Upper lobe of left lung (tissue), 6 donors: Measurements from ENCODE around the gene ATOH8. TPM values are rescaled to one million over a fixed set of nuclear protein-coding genes. Genes with fewer than 3 reads are reported as not detected.

ENCODE experiments used
- ATAC-seq, 2 donors: fragments of 200-7000 bp; cut with Tn5 transposase; one replicate each; pipeline ENCODE4 v1.9.1; 2022; ENCODE audit warnings: mild to moderate bottlenecking in 2 of 2, moderate library complexity in 2 of 2; ENCODE audit not compliant: low FRiP score in 2 of 2
- DNase-seq, 2 donors: peaks; one replicate each; pipeline ENCODE4 v3.0.0-alpha.2; 2019 to 2020
- H3K27ac ChIP-seq, 4 donors: fragments of 200-600 bp; sonication (generic); one replicate each; pipeline ENCODE4 v1.5.1; 2016 to 2019
- H3K27me3 ChIP-seq, 4 donors: fragments of 200-600 bp; sonication (generic); one replicate each; pipeline ENCODE4 v1.5.1; 2017 to 2019
- H3K36me3 ChIP-seq, 4 donors: fragments of 200-600 bp; sonication (generic); one replicate each; pipeline ENCODE4 v1.5.1; 2016 to 2019
- H3K4me1 ChIP-seq, 4 donors: fragments of 200-600 bp; sonication (generic); one replicate each; pipeline ENCODE4 v1.5.1; 2018 to 2019
- H3K4me3 ChIP-seq, 4 donors: fragments of 200-600 bp; sonication (generic); one replicate each; pipeline ENCODE4 v1.5.1; 2017 to 2019; ENCODE audit warnings: mild to moderate bottlenecking in 2 of 4, moderate library complexity in 1 of 4
- H3K9me3 ChIP-seq, 4 donors: fragments of 200-600 bp; sonication (generic); one replicate each; pipeline ENCODE4 v1.5.1; 2018 to 2019
- CTCF ChIP-seq, 6 experiments: fragments of 450-650 bp in 4 of 6; fragments of 200-600 bp in 2 of 6; sonication (generic) in 2 of 6; IDR thresholded peaks; one replicate each; pipeline ENCODE4 v1.5.1; 2016 to 2019; ENCODE audit warnings: antibody characterized with exemption in 6 of 6
- EP300 ChIP-seq, 4 donors: sonication (generic); formaldehyde crosslinking; IDR thresholded peaks; one replicate each; pipeline ENCODE4 v1.5.1; 2017; ENCODE audit warnings: antibody characterized with exemption in 4 of 4, control low read depth in 2 of 4
- POLR2A ChIP-seq, 4 donors: fragments of 450-650 bp; IDR thresholded peaks; one replicate each; pipeline ENCODE4 v1.5.1; 2016 to 2017; ENCODE audit warnings: antibody characterized with exemption in 4 of 4, mild to moderate bottlenecking in 2 of 4
- POLR2AphosphoS5 ChIP-seq, 2 donors: sonication (generic); formaldehyde crosslinking; IDR thresholded peaks; one replicate each; pipeline ENCODE4 v1.5.1; 2017; ENCODE audit warnings: antibody characterized with exemption in 2 of 2
- WGBS, 2 donors: methylation state at CpG; one replicate each; pipeline ENCODE4 v1.1.5; 2017 to 2018; 5-methylcytosine and 5-hydroxymethylcytosine counted together
- total RNA-seq, 6 donors: library from RNA; depleted of rRNA in 4 of 6; stranded (reverse); fragments of >200 nt in 4 of 6; gene quantifications; one replicate each; pipeline versions ENCODE4 v1.1.0 to v1.2.1, GENCODE V29; 2016 to 2021
- donor health status: DM: no; HTN: no; CAD: no; lungs with moderate emphysema.
- donor health status: DM: no; HTN: yes; CAD: no; lungs with severe emphysema.

ATOH8 gene
- total RNA-seq, 6 donors from 2014 or later: 60.2 to 121 (median 85.1) TPM

GRCh38 chr2:85770786-85771409 is 17.1 kb downstream of the ATOH8 start:
- WGBS, 2 donors: 83 to 84% methylated on average over 10 of the region's 10 CpGs
- Histone ChIP-seq H3K4me1 (peaks cover 66 to 88% (median 86%) of the 10 kb centered on the region in 4 donors), H3K4me3 (no peak overlapping the region), H3K36me3 (peaks cover 0 to 89% (median 48%) of the 10 kb centered on the region in 4 donors), H3K9me3 (no peaks in the 10 kb centered on the region), H3K27me3 (no peaks in the 10 kb centered on the region), H3K27ac (peak overlapping the region; percentile 78 to 85 (median 82))
- ATAC-seq (no peak), DNase-seq (no peak)
- no peak for TF ChIP-seq POLR2AphosphoS5 (IDR thresholded peaks at IDR 0.05)
- no peak for TF ChIP-seq POLR2A (IDR thresholded peaks at IDR 0.05)
- no peak for TF ChIP-seq EP300 (IDR thresholded peaks at IDR 0.05)
- TF ChIP-seq CTCF (IDR thresholded peaks at IDR 0.05): no peak

GRCh38 chr2:85771486-85771885 is 17.7 kb downstream of the ATOH8 start:
- H3K4me1 ChIP-seq: peaks cover 63 to 88% (median 85%) of the 10 kb centered on the region in 4 donors
- DNase-seq (no peak), ATAC-seq (no peak)
- TF ChIP-seq POLR2AphosphoS5 (IDR thresholded peaks at IDR 0.05) (no peak), POLR2A (IDR thresholded peaks at IDR 0.05) (no peak), EP300 (IDR thresholded peaks at IDR 0.05) (no peak), CTCF (IDR thresholded peaks at IDR 0.05) (no peak)
- 67 to 68% methylated on average over 4 of the region's 4 CpGs for WGBS, 2 donors
- H3K36me3 ChIP-seq: peaks cover 0 to 89% (median 45%) of the 10 kb centered on the region in 4 donors
- H3K9me3 ChIP-seq: no peaks in the 10 kb centered on the region
- H3K27ac ChIP-seq: peak overlapping the region; percentile 78 to 85 (median 82)
- H3K27me3 ChIP-seq: no peaks in the 10 kb centered on the region
- H3K4me3 ChIP-seq: peak overlapping the region in 2 of 4 donors; percentile 17 to 21

GRCh38 chr2:85772019-85772745 is 18.4 kb downstream of the ATOH8 start:
- peak; percentile 95 to 99 for DNase-seq
- Histone ChIP-seq H3K9me3 (no peaks in the 10 kb centered on the region), H3K4me1 (peaks cover 61 to 88% (median 88%) of the 10 kb centered on the region in 4 donors), H3K27ac (peak overlapping the region; percentile 78 to 85 (median 82)), H3K4me3 (peak overlapping the region in 3 of 4 donors; percentile 0 to 21 (median 17)), H3K36me3 (peaks cover 0 to 85% (median 42%) of the 10 kb centered on the region in 4 donors), H3K27me3 (no peaks in the 10 kb centered on the region)
- peak in 4 of 6 experiments; percentile 5 to 62 (median 43) for TF ChIP-seq CTCF (IDR thresholded peaks at IDR 0.05)
- no peak for TF ChIP-seq POLR2A (IDR thresholded peaks at IDR 0.05)
- peak; percentile 95 to 96 for TF ChIP-seq POLR2AphosphoS5 (IDR thresholded peaks at IDR 0.05)
- TF ChIP-seq EP300 (IDR thresholded peaks at IDR 0.05): peak in 3 of 4 donors; percentile 38 to 94 (median 85)
- 4 to 13% methylated on average over 23 to 24 of the region's 37 CpGs for WGBS, 2 donors
- ATAC-seq: peak; percentile 94 to 95

GRCh38 chr2:85772841-85773491 is 19.2 kb downstream of the ATOH8 start:
- H3K4me1 ChIP-seq: peaks cover 66 to 92% (median 91%) of the 10 kb centered on the region in 4 donors
- ATAC-seq (no peak), DNase-seq (no peak)
- peaks cover 0 to 83% (median 42%) of the 10 kb centered on the region in 4 donors for H3K36me3 ChIP-seq
- TF ChIP-seq POLR2A (IDR thresholded peaks at IDR 0.05) (no peak), EP300 (IDR thresholded peaks at IDR 0.05) (no peak), POLR2AphosphoS5 (IDR thresholded peaks at IDR 0.05) (no peak), CTCF (IDR thresholded peaks at IDR 0.05) (no peak)
- peak overlapping the region; percentile 23 to 85 (median 78) for H3K27ac ChIP-seq
- 68 to 71% methylated on average over 13 to 16 of the region's 16 CpGs for WGBS, 2 donors
- H3K9me3 ChIP-seq: no peaks in the 10 kb centered on the region
- no peaks in the 10 kb centered on the region for H3K27me3 ChIP-seq
- no peak overlapping the region for H3K4me3 ChIP-seq
